Measurements from ENCODE around the gene NOC2L.

Gene NOC2L

GRCh38 chr1:974293-974640 is 15.2 kb upstream of the NOC2L start:
- no peak for DNase-seq

GRCh38 chr1:973459-974292 is 14.6 kb upstream of the NOC2L start:
- DNase-seq: no peak

GRCh38 chr1:972726-973458 is 13.8 kb upstream of the NOC2L start:
- no peak for DNase-seq

GRCh38 chr1:971751-972506 is 12.9 kb upstream of the NOC2L start:
- no peak for DNase-seq

- DNase-seq: no peak
Measured at GRCh38 chr1:970973-971730, 12.1 kb upstream of the NOC2L start.

- DNase-seq: no peak
Measured at GRCh38 chr1:970242-970972, 11.4 kb upstream of the NOC2L start.

GRCh38 chr1:969260-969855 is 10.3 kb upstream of the NOC2L start:
- DNase-seq: no peak

- DNase-seq: no peak
Measured at GRCh38 chr1:967466-968343, 8.6 kb upstream of the NOC2L start.

- peak; percentile 58 for DNase-seq
Measured at GRCh38 chr1:966704-967300, 7.7 kb upstream of the NOC2L start.

- no peak for DNase-seq
Measured at GRCh38 chr1:966135-966703, 7.2 kb upstream of the NOC2L start, which contains the start of gene PLEKHN1. PLEKHN1 (plus strand) TSS chr1:966482; CDS start chr1:966532, 50 bp downstream.

GRCh38 chr1:965526-966134 is 6.6 kb upstream of the NOC2L start:
- no peak for DNase-seq

GRCh38 chr1:964691-965525 is 5.9 kb upstream of the NOC2L start:
- no peak for DNase-seq

- no peak for DNase-seq
Measured at GRCh38 chr1:963746-964525, 4.9 kb upstream of the NOC2L start.

GRCh38 chr1:963301-963651 is 4.2 kb upstream of the NOC2L start:
- no peak for DNase-seq

- DNase-seq: no peak
Measured at GRCh38 chr1:962381-963300, 3.6 kb upstream of the NOC2L start.

- no peak for DNase-seq
Measured at GRCh38 chr1:961132-961669, 2.1 kb upstream of the NOC2L start.

All from central memory CD4-positive, alpha-beta T cell (primary cell).